DOHH2 (cell line): ENCODE results near the gene ADCY5.

Experiments used
- H3F3A ChIP-seq: fragments of 200-600 bp; sonication (generic), shearing (Covaris generic); 2 replicates; pipeline ENCODE4 v1.6.0; 2016; ENCODE audit warnings: antibody characterized with exemption, mild to moderate bottlenecking; ENCODE audit not compliant: control insufficient read depth, insufficient read depth
- H3K27ac ChIP-seq: fragments of 200-600 bp; sonication (generic); 2 replicates; pipeline ENCODE4 v1.5.1; 2014; ENCODE audit warnings: low read depth, mild to moderate bottlenecking, low read length, moderate library complexity
- H3K27me3 ChIP-seq: fragments of 200-600 bp; sonication (generic); 2 replicates; pipeline ENCODE4 v1.6.1; 2014; ENCODE audit warnings: mild to moderate bottlenecking, low read length, mixed read lengths; ENCODE audit not compliant: control insufficient read depth
- H3K36me3 ChIP-seq: fragments of 200-600 bp; sonication (generic); 2 replicates; pipeline ENCODE4 v1.6.1; 2014; ENCODE audit warnings: mild to moderate bottlenecking, low read length, moderate library complexity, mixed read lengths; ENCODE audit not compliant: control insufficient read depth
- H3K4me1 ChIP-seq: fragments of 200-600 bp; sonication (generic); 2 replicates; pipeline ENCODE4 v1.6.1; 2014; ENCODE audit warnings: mild to moderate bottlenecking, low read length, mixed read lengths; ENCODE audit not compliant: control insufficient read depth
- H3K4me2 ChIP-seq: fragments of 200-600 bp; sonication (generic); 2 replicates; pipeline ENCODE4 v1.6.0; 2014; ENCODE audit warnings: mild to moderate bottlenecking, low read length, moderate library complexity
- H3K4me3 ChIP-seq: fragments of 200-600 bp; sonication (generic); 2 replicates; pipeline ENCODE4 v1.5.1; 2014; ENCODE audit warnings: mild to moderate bottlenecking, low read length, mixed read lengths
- H3K79me2 ChIP-seq: fragments of 200-600 bp; sonication (generic); 2 replicates; pipeline ENCODE4 v1.6.1; 2014; ENCODE audit warnings: mild to moderate bottlenecking, low read length, mixed read lengths; ENCODE audit not compliant: control insufficient read depth
- H3K9me2 ChIP-seq: fragments of 200-600 bp; sonication (generic); replicated peaks from 2 replicates; pipeline ENCODE4 v1.6.1; 2014; ENCODE audit warnings: mild to moderate bottlenecking, low read length, mixed read lengths; ENCODE audit not compliant: control insufficient read depth
- H3K9me3 ChIP-seq: fragments of 200-600 bp; sonication (generic); 2 replicates; pipeline ENCODE4 v1.6.1; 2014; ENCODE audit warnings: antibody characterized with exemption, low read length, mixed read lengths; ENCODE audit not compliant: control insufficient read depth, insufficient read depth
- H4K20me1 ChIP-seq: fragments of 200-600 bp; sonication (generic); 2 replicates; pipeline ENCODE4 v1.6.0; 2014; ENCODE audit warnings: low read depth, mild to moderate bottlenecking, antibody characterized with exemption, low read length, moderate library complexity; ENCODE audit not compliant: control insufficient read depth, insufficient read depth
- CTCF ChIP-seq: fragments of 200-600 bp; sonication (generic); IDR thresholded peaks from one replicate; pipeline ENCODE4 v1.5.1; 2014; ENCODE audit warnings: antibody characterized with exemption, mild to moderate bottlenecking, low read depth, low read length; ENCODE audit not compliant: poor library complexity, severe bottlenecking
- EZH2phosphoT487 ChIP-seq: fragments of 200-600 bp; sonication (generic); IDR thresholded peaks from 2 replicates; pipeline ENCODE4 v1.6.1; 2017; ENCODE audit warnings: borderline replicate concordance, mild to moderate bottlenecking, antibody characterized with exemption, low read length, moderate library complexity, mixed read lengths

The ADCY5 gene

GRCh38 chr3:123372686-123373473, 76.0 kb downstream of the ADCY5 start:
- no peaks in the 10 kb centered on the region for H3K36me3 ChIP-seq
- TF ChIP-seq CTCF (no peak), EZH2phosphoT487 (no peak)
- no peak overlapping the region for H3K4me3 ChIP-seq
- H3K79me2 ChIP-seq: no peaks in the 10 kb centered on the region
- no peaks in the 10 kb centered on the region; the same call in 1 of the 2 replicates for H3K27me3 ChIP-seq
- no peaks in the 10 kb centered on the region for H3F3A ChIP-seq
- no peaks in the 10 kb centered on the region for H3K9me3 ChIP-seq
- no peaks in the 10 kb centered on the region for H3K4me1 ChIP-seq
- H3K9me2 ChIP-seq: no peaks in the 10 kb centered on the region
- H4K20me1 ChIP-seq: no peaks in the 10 kb centered on the region
- H3K27ac ChIP-seq: no peak overlapping the region
- no peak overlapping the region for H3K4me2 ChIP-seq

GRCh38 chr3:123371859-123372685, 76.8 kb downstream of the ADCY5 start:
- no peaks in the 10 kb centered on the region for H3K79me2 ChIP-seq
- H3F3A ChIP-seq: no peaks in the 10 kb centered on the region
- no peak overlapping the region for H3K27ac ChIP-seq
- TF ChIP-seq CTCF (no peak), EZH2phosphoT487 (no peak)
- H3K4me2 ChIP-seq: no peak overlapping the region
- no peaks in the 10 kb centered on the region for H3K36me3 ChIP-seq
- H3K4me3 ChIP-seq: no peak overlapping the region
- no peaks in the 10 kb centered on the region for H3K9me3 ChIP-seq
- no peaks in the 10 kb centered on the region for H3K4me1 ChIP-seq
- no peaks in the 10 kb centered on the region for H3K9me2 ChIP-seq
- H3K27me3 ChIP-seq: no peaks in the 10 kb centered on the region; the same call in 1 of the 2 replicates
- H4K20me1 ChIP-seq: no peaks in the 10 kb centered on the region

- H3K79me2 ChIP-seq: no peaks in the 10 kb centered on the region
- no peaks in the 10 kb centered on the region for H3K9me3 ChIP-seq
- TF ChIP-seq CTCF (no peak), EZH2phosphoT487 (no peak)
- H3K4me1 ChIP-seq: no peaks in the 10 kb centered on the region
- no peaks in the 10 kb centered on the region for H3K36me3 ChIP-seq
- H3K9me2 ChIP-seq: no peaks in the 10 kb centered on the region
- H3K27me3 ChIP-seq: no peaks in the 10 kb centered on the region; the same call in 1 of the 2 replicates
- H3K4me3 ChIP-seq: no peak overlapping the region
- H3K27ac ChIP-seq: no peak overlapping the region
- H3K4me2 ChIP-seq: no peak overlapping the region
- no peaks in the 10 kb centered on the region for H4K20me1 ChIP-seq
- no peaks in the 10 kb centered on the region for H3F3A ChIP-seq
Measured at GRCh38 chr3:123371426-123371825, 77.5 kb downstream of the ADCY5 start.
